HG02763 (cell line): ENCODE results near the gene BRS3.
A peak's percentile ranks its signal among the peaks of the same experiment; 100 is the strongest.

Experiments used
- ATAC-seq: cut with Tn5 transposase; IDR thresholded peaks from one replicate; pipeline ENCODE4 v1.9.1; 2021; ENCODE audit warnings: mild to moderate bottlenecking, moderate library complexity; ENCODE audit not compliant: unreplicated experiment

BRS3 gene

GRCh38 chrX:136493011-136493410 is 5.3 kb downstream of the BRS3 start:
- ATAC-seq, result no peak

- no peak for ATAC-seq
Measured at GRCh38 chrX:136495043-136495442, 7.3 kb downstream of the BRS3 start.

- ATAC-seq, result no peak
Measured at GRCh38 chrX:136496186-136496763, 8.5 kb downstream of the BRS3 start.

GRCh38 chrX:136496764-136497555 is 9.2 kb downstream of the BRS3 start:
- ATAC-seq, result peak; percentile 74

GRCh38 chrX:136497556-136498052 is 9.9 kb downstream of the BRS3 start, which contains the start of gene HTATSF1:
HTATSF1 (plus strand) TSS chrX:136497592; CDS start chrX:136497685, 93 bp downstream.
- no peak for ATAC-seq

GRCh38 chrX:136519069-136519468 is 31.3 kb downstream of the BRS3 start:
- ATAC-seq, result no peak

GRCh38 chrX:136523770-136524169 is 36.0 kb downstream of the BRS3 start:
- no peak for ATAC-seq

- no peak for ATAC-seq
Measured at GRCh38 chrX:136525738-136526606, 38.2 kb downstream of the BRS3 start.

GRCh38 chrX:136528645-136529315 is 41.0 kb downstream of the BRS3 start:
- no peak for ATAC-seq

GRCh38 chrX:136529795-136530194 is 42.0 kb downstream of the BRS3 start:
- ATAC-seq, result no peak

- no peak for ATAC-seq
Measured at GRCh38 chrX:136531951-136532350, 44.2 kb downstream of the BRS3 start, which contains the start of gene VGLL1. VGLL1 (plus strand) TSS chrX:136532215; CDS start chrX:136536021, 3,806 bp downstream.

- no peak for ATAC-seq
Measured at GRCh38 chrX:136534131-136534530, 46.4 kb downstream of the BRS3 start.

- ATAC-seq, result no peak
Measured at GRCh38 chrX:136538811-136539210, 51.1 kb downstream of the BRS3 start.

- ATAC-seq, result no peak
Measured at GRCh38 chrX:136540226-136540625, 52.5 kb downstream of the BRS3 start.

GRCh38 chrX:136541294-136541693 is 53.5 kb downstream of the BRS3 start:
- ATAC-seq, result no peak

- ATAC-seq, result no peak
Measured at GRCh38 chrX:136542281-136542680, 54.5 kb downstream of the BRS3 start.
